CD4-positive, alpha-beta T cell (primary cell): ENCODE results near the gene RBM27. TPM values are rescaled to one million over a fixed set of nuclear protein-coding genes. Genes with fewer than 3 reads are reported as not detected.

Experiments used
- ATAC-seq: fragments of 200-7000 bp; cut with Tn5 transposase; one replicate; pipeline ENCODE4 v1.10.0; 2022; ENCODE audit warnings: mild to moderate bottlenecking; ENCODE audit not compliant: poor library complexity
- CTCF ChIA-PET: fragments of 350-600 bp; sonication (Branson Sonifier 250); formaldehyde crosslinking; loops from one replicate; lab custom pipeline; 2021; ENCODE audit warnings: antibody characterized with exemption, inconsistent platforms; lab: Charles Lee
- POLR2A ChIA-PET: fragments of 350-600 bp; sonication (Branson Sonifier 250); formaldehyde crosslinking; loops from one replicate; lab custom pipeline; 2021; ENCODE audit warnings: antibody characterized with exemption, inconsistent platforms; lab: Charles Lee
- DNase-seq, 14 experiments: peaks; one replicate each; pipeline ENCODE4 v3.0.0-alpha.2; 2013 to 2020; ENCODE audit warnings: mixed read lengths in 2 of 14
- H3K27ac ChIP-seq, 2 donors: one replicate each; pipeline versions ENCODE4 v1.5.1 to v1.7.0; 2013; ENCODE audit warnings: low read length in 2 of 2, low read depth in 1 of 2, mild to moderate bottlenecking in 1 of 2
- H3K27me3 ChIP-seq, 2 experiments: 1 replicate in 1 of 2; 2 replicates in 1 of 2; pipeline versions ENCODE4 v1.6.1 to v1.7.0; 2013; ENCODE audit warnings: low read length in 2 of 2, control low read depth in 1 of 2, mild to moderate bottlenecking in 1 of 2, moderate library complexity in 1 of 2; ENCODE audit not compliant: insufficient read depth in 2 of 2, control insufficient read depth in 1 of 2
- H3K36me3 ChIP-seq: one replicate; pipeline ENCODE4 v1.6.1; 2013; ENCODE audit warnings: low read length, control low read depth; ENCODE audit not compliant: insufficient read depth
- H3K4me1 ChIP-seq: one replicate; pipeline ENCODE4 v1.6.1; 2013; ENCODE audit warnings: low read length, control low read depth; ENCODE audit not compliant: insufficient read depth
- H3K4me3 ChIP-seq: one replicate; pipeline ENCODE4 v1.5.1; 2013; ENCODE audit warnings: mild to moderate bottlenecking, low read length, moderate library complexity
- H3K9me3 ChIP-seq, 2 experiments: 1 replicate in 1 of 2; 2 replicates in 1 of 2; pipeline versions ENCODE4 v1.6.1 to v1.7.0; 2013; ENCODE audit warnings: low read length in 2 of 2, mild to moderate bottlenecking in 2 of 2, control low read depth in 1 of 2, moderate library complexity in 1 of 2; ENCODE audit not compliant: control insufficient read depth in 1 of 2, insufficient read depth in 1 of 2
- H3K27ac Mint-ChIP-seq: one replicate; pipeline ENCODE4 v1.8.0; 2020; ENCODE audit warnings: mixed read lengths
- H3K27me3 Mint-ChIP-seq: one replicate; pipeline ENCODE4 v1.8.0; 2021; ENCODE audit warnings: mixed read lengths
- H3K36me3 Mint-ChIP-seq: one replicate; pipeline ENCODE4 v1.8.0; 2021; ENCODE audit warnings: low read depth, mixed read lengths
- H3K4me1 Mint-ChIP-seq: one replicate; pipeline ENCODE4 v1.8.0; 2021; ENCODE audit warnings: low read depth, mixed read lengths
- H3K4me3 Mint-ChIP-seq: one replicate; pipeline ENCODE4 v1.8.0; 2020; ENCODE audit warnings: mild to moderate bottlenecking, mixed read lengths
- H3K9me3 Mint-ChIP-seq: one replicate; pipeline ENCODE4 v1.8.0; 2020; ENCODE audit warnings: mixed read lengths
- CTCF ChIP-seq: fragments of 200-600 bp; IDR thresholded peaks from one replicate; pipeline ENCODE4 v1.8.0; 2022; ENCODE audit warnings: antibody characterized with exemption, mild to moderate bottlenecking
- intact Hi-C, 2 experiments: fragments of 100-400 bp; cut with DNase I in 1 of 2; cut with micrococcal nuclease in 1 of 2; formaldehyde crosslinking; loops; one replicate each; pipeline versions ENCODE4 v1.15.1 to v1.9.0; 2023 to 2025; cut with DNase I, micrococcal nuclease
- total RNA-seq, 174 experiments: library from RNA in 2 of 174; stranded (reverse) in 2 of 174; gene quantifications; one replicate each; pipeline ENCODE4 v1.2.3 and lab custom pipeline; 2021 to 2026

RBM27 gene
- total RNA-seq, 2 experiments from 2014 or later = 29.7 to 33.2 TPM

GRCh38 chr5:146240951-146241350 is 37.5 kb downstream of the RBM27 start:
- ATAC-seq (no peak), DNase-seq (no peak)
- Mint-ChIP-seq H3K4me3 (no peak overlapping the region), H3K27ac (no peak overlapping the region), H3K36me3 (peaks cover 75% of the 10 kb centered on the region), H3K4me1 (no peaks in the 10 kb centered on the region), H3K9me3 (no peaks in the 10 kb centered on the region), H3K27me3 (no peaks in the 10 kb centered on the region)
- Histone ChIP-seq H3K36me3 (peaks cover 52% of the 10 kb centered on the region), H3K4me1 (no peaks in the 10 kb centered on the region), H3K9me3 (no peaks in the 10 kb centered on the region), H3K27ac (no peak overlapping the region), H3K4me3 (no peak overlapping the region), H3K27me3 (no peaks in the 10 kb centered on the region)
- intact Hi-C loops = no loop called here
- POLR2A ChIA-PET = no interaction called here
- CTCF ChIA-PET = no interaction called here
- TF ChIP-seq CTCF = no peak

GRCh38 chr5:146243247-146243646 is 39.8 kb downstream of the RBM27 start:
- ATAC-seq = no peak
- Histone ChIP-seq H3K27ac (no peak overlapping the region), H3K4me3 (no peak overlapping the region), H3K4me1 (no peaks in the 10 kb centered on the region), H3K36me3 (peaks cover 36% of the 10 kb centered on the region), H3K27me3 (no peaks in the 10 kb centered on the region), H3K9me3 (no peaks in the 10 kb centered on the region)
- Mint-ChIP-seq H3K36me3 (peaks cover 78% of the 10 kb centered on the region), H3K27ac (no peak overlapping the region), H3K27me3 (no peaks in the 10 kb centered on the region), H3K4me1 (peaks cover 9% of the 10 kb centered on the region), H3K4me3 (no peak overlapping the region), H3K9me3 (no peaks in the 10 kb centered on the region)
- CTCF ChIA-PET = no interaction called here
- intact Hi-C loops = no loop called here
- DNase-seq = no peak
- no peak for TF ChIP-seq CTCF
- POLR2A ChIA-PET = no interaction called here

- Histone ChIP-seq H3K36me3 (peaks cover 30% of the 10 kb centered on the region), H3K27ac (no peak overlapping the region), H3K4me1 (no peaks in the 10 kb centered on the region), H3K4me3 (no peak overlapping the region), H3K27me3 (no peaks in the 10 kb centered on the region), H3K9me3 (no peaks in the 10 kb centered on the region)
- Mint-ChIP-seq H3K4me1 (peaks cover 9% of the 10 kb centered on the region), H3K4me3 (no peak overlapping the region), H3K27me3 (no peaks in the 10 kb centered on the region), H3K27ac (no peak overlapping the region), H3K36me3 (peaks cover 73% of the 10 kb centered on the region), H3K9me3 (no peaks in the 10 kb centered on the region)
- no peak for DNase-seq
- TF ChIP-seq CTCF = no peak
- ATAC-seq = no peak
- ChIA-PET POLR2A (no interaction called here), CTCF (no interaction called here)
- intact Hi-C loops = no loop called here
Measured at GRCh38 chr5:146248561-146248960, 45.2 kb downstream of the RBM27 start.
